Kidney (tissue), 14 donors: Measurements from ENCODE around the gene PLPPR1. TPM values are rescaled to one million over a fixed set of nuclear protein-coding genes. Genes with fewer than 3 reads are reported as not detected.

Experiments used
- DNase-seq, 5 donors: peaks; one replicate each; pipeline ENCODE4 v3.0.0-alpha.2; 2013 to 2020
- FAIRE-seq: peaks from 2 replicates; lab custom pipeline; 2012; peaks lifted over from hg19 to GRCh38; lab: Jason Lieb, UNC
- H3K27ac ChIP-seq, 2 donors: one replicate each; pipeline ENCODE4 v1.7.0; 2013; ENCODE audit warnings: low read depth in 2 of 2, low read length in 2 of 2, inconsistent platforms in 1 of 2
- H3K27me3 ChIP-seq: one replicate; pipeline ENCODE4 v1.7.1; 2013; ENCODE audit warnings: low read length, inconsistent platforms; ENCODE audit not compliant: control insufficient read depth, insufficient read depth
- H3K36me3 ChIP-seq, 3 donors: one replicate each; pipeline versions ENCODE4 v1.7.0 to v1.7.1; 2013; ENCODE audit warnings: low read length in 3 of 3, control low read depth in 1 of 3, inconsistent platforms in 1 of 3; ENCODE audit not compliant: insufficient read depth in 3 of 3, control insufficient read depth in 2 of 3
- H3K4me1 ChIP-seq, 3 donors: one replicate each; pipeline versions ENCODE4 v1.7.0 to v1.7.1; 2013; ENCODE audit warnings: low read length in 3 of 3, inconsistent platforms in 1 of 3, low read depth in 1 of 3; ENCODE audit not compliant: control insufficient read depth in 2 of 3, insufficient read depth in 2 of 3
- H3K4me3 ChIP-seq, 3 donors: one replicate each; pipeline versions ENCODE4 v1.7.0 to v1.8.1; 2013; ENCODE audit warnings: low read length in 3 of 3, control low read depth in 1 of 3, inconsistent platforms in 1 of 3
- H3K9ac ChIP-seq, 3 donors: one replicate each; pipeline versions ENCODE4 v1.7.0 to v1.7.1; 2013; ENCODE audit warnings: low read length in 3 of 3, control low read depth in 1 of 3, inconsistent platforms in 1 of 3
- H3K9me3 ChIP-seq, 3 donors: one replicate each; pipeline versions ENCODE4 v1.7.0 to v1.7.1; 2013; ENCODE audit warnings: low read length in 3 of 3, control low read depth in 1 of 3, inconsistent platforms in 1 of 3; ENCODE audit not compliant: control insufficient read depth in 2 of 3, insufficient read depth in 1 of 3
- intact Hi-C: fragments of 100-400 bp; cut with DNase I; formaldehyde crosslinking; loops from one replicate; pipeline ENCODE4 v1.11.1; 2022
- polyA plus RNA-seq: library from polyadenylated mRNA; stranded (reverse); fragments of 350-450 nt; fragmentation: Illumina TruSeq; extraction: RNeasy Lipid Tissue Mini Kit (QIAGEN cat#74804); gene quantifications from one replicate; pipeline ENCODE4 v1.2.3, GENCODE V29; 2014; ENCODE audit warnings: low read depth, low replicate concordance; ENCODE audit not compliant: insufficient read depth
- total RNA-seq: library from RNA; stranded (reverse); fragmentation: NEBNext Ultra II Directional; extraction: Animal tissue kit (Norgen Biotek cat#: 25700); gene quantifications from one replicate; pipeline ENCODE4 v1.2.1, GENCODE V29; 2021
- TF ChIP-seq, protein P1 (sequence below): IDR thresholded peaks from 3 replicates; pipeline ENCODE4 v1.5.1; 2012; ENCODE audit warnings: mild to moderate bottlenecking, moderate library complexity, borderline replicate concordance; ENCODE audit not compliant: insufficient read depth; ENCODE audit errors: extremely low read depth
- donor health status: control.
- donor health status: control.
- donor health status: control.
- donor health status: control.
- donor health status: control.
- donor health status: DM: yes; HTN: yes; CAD: no.
- donor health status: Normal renal cell carcinoma (clear cell type).

PLPPR1 gene
- total and polyA plus RNA-seq, 2 donors from 2014 or later = 0.98 to 21.6 TPM

DNA sequence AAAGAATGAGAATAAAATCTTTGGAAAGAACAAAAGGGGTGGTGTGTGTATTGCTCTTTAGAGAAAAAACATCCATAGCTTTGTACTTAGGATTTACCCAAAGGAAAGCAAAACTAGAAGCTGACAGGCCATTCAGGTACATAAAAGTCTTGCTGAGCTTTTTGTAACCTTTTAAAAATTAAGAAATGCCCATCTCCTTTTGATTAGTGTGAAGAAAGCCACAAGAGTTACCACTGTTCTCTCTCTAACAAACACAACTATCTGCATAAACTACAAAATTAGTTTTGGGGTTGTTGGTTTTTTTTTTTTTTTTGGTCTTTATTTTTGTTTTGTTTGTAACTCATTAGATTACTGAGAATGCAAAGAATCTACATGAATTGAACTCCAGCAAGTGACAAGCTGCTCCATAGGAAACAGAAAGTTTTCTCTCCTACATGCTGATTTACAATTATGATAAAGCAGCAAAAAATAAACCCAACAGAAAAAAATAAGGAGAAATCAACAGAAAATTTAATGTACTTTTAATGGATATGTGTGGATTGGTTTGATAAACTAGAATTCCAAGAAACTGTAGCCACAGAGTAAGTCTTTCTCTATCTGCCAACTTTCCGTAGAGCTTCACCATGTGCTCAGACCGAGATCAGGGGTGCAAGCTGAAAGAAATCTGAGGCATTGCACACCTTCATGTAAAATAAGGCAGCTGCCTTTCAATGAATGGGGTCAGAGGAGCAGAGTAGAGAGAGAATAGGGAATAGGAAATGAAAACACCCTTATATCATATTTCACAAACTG is 344.0 kb downstream of the PLPPR1 start:
- no peaks in the 10 kb centered on the region for H3K9me3 ChIP-seq
- intact Hi-C loops = no loop called here
- no peaks in the 10 kb centered on the region for H3K27me3 ChIP-seq
- no peak overlapping the region for H3K9ac ChIP-seq
- H3K4me1 ChIP-seq = no peaks in the 10 kb centered on the region
- no peaks in the 10 kb centered on the region for H3K36me3 ChIP-seq
- FAIRE-seq (no peak), DNase-seq (peak in 1 of 5 donors; percentile 8)
- TF ChIP-seq, protein P1, sequence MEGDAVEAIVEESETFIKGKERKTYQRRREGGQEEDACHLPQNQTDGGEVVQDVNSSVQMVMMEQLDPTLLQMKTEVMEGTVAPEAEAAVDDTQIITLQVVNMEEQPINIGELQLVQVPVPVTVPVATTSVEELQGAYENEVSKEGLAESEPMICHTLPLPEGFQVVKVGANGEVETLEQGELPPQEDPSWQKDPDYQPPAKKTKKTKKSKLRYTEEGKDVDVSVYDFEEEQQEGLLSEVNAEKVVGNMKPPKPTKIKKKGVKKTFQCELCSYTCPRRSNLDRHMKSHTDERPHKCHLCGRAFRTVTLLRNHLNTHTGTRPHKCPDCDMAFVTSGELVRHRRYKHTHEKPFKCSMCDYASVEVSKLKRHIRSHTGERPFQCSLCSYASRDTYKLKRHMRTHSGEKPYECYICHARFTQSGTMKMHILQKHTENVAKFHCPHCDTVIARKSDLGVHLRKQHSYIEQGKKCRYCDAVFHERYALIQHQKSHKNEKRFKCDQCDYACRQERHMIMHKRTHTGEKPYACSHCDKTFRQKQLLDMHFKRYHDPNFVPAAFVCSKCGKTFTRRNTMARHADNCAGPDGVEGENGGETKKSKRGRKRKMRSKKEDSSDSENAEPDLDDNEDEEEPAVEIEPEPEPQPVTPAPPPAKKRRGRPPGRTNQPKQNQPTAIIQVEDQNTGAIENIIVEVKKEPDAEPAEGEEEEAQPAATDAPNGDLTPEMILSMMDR = no peak
- H3K27ac ChIP-seq = no peak overlapping the region
- H3K4me3 ChIP-seq = no peak overlapping the region
